Measurements from ENCODE around the gene GMDS. TPM values are rescaled to one million over a fixed set of nuclear protein-coding genes. Genes with fewer than 3 reads are reported as not detected.

GMDS gene
- total and polyA plus RNA-seq, 2 of the 8 experiments (the other 6 are each of a cell fraction or from before 2014, with no cell fraction given), result 16.8 to 50.0 TPM

GRCh38 chr6:1983850-1984249, 261.6 kb downstream of the GMDS start:
- Histone ChIP-seq H3K56ac (replicated peaks; ENCODE audit: insufficient read length, low read depth, low read length) (no peak overlapping the region), H3K9me3 (ENCODE audit: insufficient read depth in 2 of 2, low read depth in 1 of 2, low read length in 1 of 2) (0 out of 4 replicates have a peak, but pooled peaks cover 0 to 3% of the 10 kb centered on the region in 2 experiments), H2BK5ac (ENCODE audit: low read depth, low read length) (no peak overlapping the region), H4K91ac (replicated peaks; ENCODE audit: insufficient read length, low read length) (no peak overlapping the region), H3K4me3 (ENCODE audit: extremely low read depth in 1 of 4, insufficient read depth in 2 of 4, low read depth in 3 of 4, low read length in 4 of 4) (no peak overlapping the region), H3K27me3 (replicated peaks in 1 of 4; ENCODE audit: control insufficient read depth in 3 of 4, extremely low read depth in 1 of 4, insufficient read depth in 3 of 4, low read length in 3 of 4) (no peaks in the 10 kb centered on the region), H3K27ac (ENCODE audit: low read depth, low read length) (no peak overlapping the region), H2BK12ac (ENCODE audit: low read depth, low read length) (no peak overlapping the region), H3K4ac (replicated peaks; ENCODE audit: insufficient read length, low read depth, low read length) (no peak overlapping the region), H3K23ac (ENCODE audit: insufficient read length) (no peak overlapping the region), H3K79me2 (ENCODE audit: control insufficient read depth in 1 of 2, insufficient read depth in 2 of 2, low read length in 2 of 2) (no peaks in the 10 kb centered on the region), H2BK20ac (ENCODE audit: low read length) (no peak overlapping the region), H4K8ac (ENCODE audit: extremely low read depth, insufficient read depth, low read length) (no peak overlapping the region), H2BK15ac (ENCODE audit: low read length) (no peak overlapping the region), H3K4me1 (replicated peaks in 1 of 4; ENCODE audit: control insufficient read depth in 3 of 4, insufficient read depth in 4 of 4, low read length in 3 of 4) (no peaks in the 10 kb centered on the region), H3K18ac (ENCODE audit: extremely low read depth, low read length) (no peak overlapping the region), H3K9ac (replicated peaks in 1 of 4; ENCODE audit: extremely low read depth in 1 of 4, low read depth in 3 of 4, low read length in 3 of 4) (no peak overlapping the region), H3K23me2 (ENCODE audit: low read depth, low read length) (no peaks in the 10 kb centered on the region), H2BK120ac (replicated peaks; ENCODE audit: low read depth, low read length) (no peak overlapping the region), H2AFZ (ENCODE audit: low read length) (no peak overlapping the region), H2AK5ac (ENCODE audit: low read depth, low read length) (no peak overlapping the region), H3K36me3 (ENCODE audit: control insufficient read depth in 2 of 4, insufficient read depth in 4 of 4, low read length in 3 of 4) (no peaks in the 10 kb centered on the region; a peak in 1 of 8 replicates), H3K14ac (ENCODE audit: insufficient read length) (no peak overlapping the region), H3K4me2 (ENCODE audit: insufficient read depth in 1 of 2, low read depth in 2 of 2, low read length in 2 of 2) (no peak overlapping the region), H4K20me1 (replicated peaks in 1 of 2; ENCODE audit: control insufficient read depth in 1 of 2, insufficient read depth in 2 of 2, low read length in 2 of 2) (no peaks in the 10 kb centered on the region), H3K79me1 (ENCODE audit: low read depth, low read length) (no peaks in the 10 kb centered on the region), H4K5ac (ENCODE audit: insufficient read length, low read depth, low read length) (no peak overlapping the region)
- 95% methylated on average over 1 of the region's 1 CpG; no CpG with 5 or more reads in 1 of the 2 experiments for WGBS, 2 experiments (ENCODE audit: extremely low coverage in 1 of 2, insufficient coverage in 1 of 2, insufficient read length in 1 of 2, insufficient replicate concordance in 2 of 2, low coverage in 1 of 2, low lambda C conversion rate in 2 of 2, missing lambda C conversion rate in 1 of 2)
- FAIRE-seq (no peak), DNase-seq (ENCODE audit: low read depth in 1 of 2, low spot score in 2 of 2) (no peak)
- ChIA-PET POLR2A (ENCODE audit: partially characterized antibody) (interaction anchor here (1.3 kb wide), 1 partner anchor 9 kb away, joined by 3 read pairs; no protein-coding TSS in a partner anchor), CTCF (ENCODE audit: partially characterized antibody) (interaction anchor here (0.9 to 1.2 kb wide), 2 partner anchors 14 to 460 kb away, joined by 3 read pairs; no protein-coding TSS in a partner anchor)
- TF ChIP-seq PHF8 (conservative IDR thresholded peaks at IDR 0.05; ENCODE audit: low read depth, low read length), result no peak
